GM12801 (cell line): Measurements from ENCODE around the gene PHETA1.

ENCODE experiments used
- CTCF ChIP-seq: IDR thresholded peaks from one replicate; pipeline ENCODE4 v1.5.1; 2011; ENCODE audit warnings: control low read depth; ENCODE audit not compliant: insufficient read length; ENCODE audit errors: extremely low read depth

The PHETA1 gene

DNA sequence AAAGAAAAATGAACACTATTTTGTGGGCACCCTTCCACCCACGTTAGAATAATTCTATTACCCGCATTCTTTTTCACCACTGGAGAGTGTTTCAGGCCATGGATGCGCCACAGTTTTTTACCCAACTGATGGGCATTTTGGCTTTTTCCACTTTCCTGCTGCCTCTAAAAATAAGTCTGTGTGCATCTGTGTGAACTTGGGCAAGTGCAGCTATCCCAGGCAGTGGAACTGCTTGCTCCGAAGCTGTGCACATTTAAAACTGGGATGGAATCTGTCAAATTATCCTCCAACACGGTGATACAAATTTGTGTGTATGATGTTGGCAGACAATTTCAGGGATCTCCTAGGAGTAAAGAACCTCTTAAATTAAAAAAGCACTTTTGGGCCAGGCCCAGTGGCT lies 31.5 kb downstream of the PHETA1 start:
- no peak for TF ChIP-seq CTCF

DNA sequence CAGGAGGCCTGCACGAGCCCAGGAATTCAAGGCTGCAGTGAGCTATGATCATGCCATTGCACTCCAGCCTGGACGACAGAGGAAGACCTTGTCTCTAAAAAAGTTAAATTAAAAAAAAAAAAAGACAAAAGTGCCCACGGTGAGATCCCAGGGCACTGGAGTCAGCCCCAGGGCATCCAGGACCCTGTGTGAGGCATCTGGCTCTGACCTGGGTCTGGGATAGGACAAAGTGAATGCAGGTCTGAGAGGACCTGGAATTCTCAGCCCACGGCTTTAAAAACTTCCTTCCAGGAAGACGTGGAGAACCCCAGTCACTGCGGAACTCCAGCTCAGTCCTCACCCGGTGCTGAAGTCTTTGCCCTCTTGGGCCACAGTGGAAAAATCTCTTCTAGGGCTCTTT lies 33.1 kb downstream of the PHETA1 start:
- no peak for TF ChIP-seq CTCF

GRCh38 chr12:111334393-111334915 lies 34.4 kb downstream of the PHETA1 start:
- no peak for TF ChIP-seq CTCF

GRCh38 chr12:111330800-111331752 lies 37.8 kb downstream of the PHETA1 start:
- no peak for TF ChIP-seq CTCF

DNA sequence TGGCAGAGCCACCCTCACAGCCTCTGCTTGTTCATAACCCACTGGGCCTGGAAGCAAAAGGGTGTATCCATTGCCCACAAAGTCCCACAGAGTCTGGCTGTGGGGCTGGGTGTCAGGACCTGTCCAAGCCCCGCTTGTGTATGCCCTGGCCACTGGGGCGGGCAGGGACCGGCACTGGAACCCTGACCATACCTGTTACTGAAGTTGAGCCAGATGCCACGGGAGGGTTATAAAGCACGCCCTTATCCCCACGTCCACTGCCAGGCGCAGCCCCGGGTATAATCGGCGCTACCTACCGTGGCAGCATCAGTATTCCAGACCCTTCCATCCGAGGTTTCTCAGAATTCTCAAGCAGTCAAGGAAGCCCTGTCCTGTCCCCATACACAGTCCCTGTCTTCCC lies 40.8 kb downstream of the PHETA1 start:
- no peak for TF ChIP-seq CTCF

GRCh38 chr12:111327474-111327873 lies 41.4 kb downstream of the PHETA1 start:
- no peak for TF ChIP-seq CTCF

DNA sequence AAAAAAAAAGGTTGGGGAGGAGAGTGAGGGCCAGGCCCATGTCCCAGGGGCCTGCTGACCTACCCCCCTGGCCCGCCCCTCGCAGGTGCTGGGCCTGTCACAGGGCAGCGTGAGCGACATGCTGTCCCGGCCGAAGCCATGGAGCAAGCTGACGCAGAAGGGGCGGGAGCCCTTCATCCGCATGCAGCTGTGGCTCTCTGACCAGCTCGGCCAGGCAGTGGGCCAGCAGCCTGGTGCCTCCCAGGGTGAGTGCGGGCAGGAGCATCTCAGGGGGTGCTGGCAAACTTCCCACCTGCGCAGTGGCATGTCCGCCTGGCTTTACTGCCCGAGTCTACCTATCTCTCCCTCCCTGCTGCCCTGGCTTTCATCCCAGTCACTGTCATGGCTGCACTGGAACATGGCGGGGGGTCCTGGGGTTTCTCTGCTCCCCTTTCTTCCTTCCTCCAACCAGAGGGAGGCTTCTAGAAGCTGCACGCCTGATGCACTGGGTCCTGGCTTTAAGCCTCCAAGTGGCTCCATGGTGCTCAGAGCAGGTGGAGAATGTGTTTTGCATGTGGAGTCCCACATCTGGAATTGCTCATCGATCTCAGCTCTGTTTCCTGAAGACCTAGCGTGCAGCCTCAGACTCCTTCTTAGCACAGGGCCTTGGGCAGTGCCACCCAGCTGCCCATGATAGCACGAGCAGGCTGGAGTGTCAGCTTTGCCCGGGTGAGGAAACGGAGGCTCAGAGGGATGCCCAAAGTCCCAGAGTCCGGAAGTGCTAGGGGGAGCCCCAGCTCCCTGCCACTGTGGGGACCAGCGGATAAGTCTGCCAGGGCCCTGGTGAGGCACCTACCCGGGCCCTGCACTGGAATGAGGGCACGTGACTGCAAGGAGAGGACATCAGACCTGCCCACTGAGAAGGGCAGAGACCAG lies 46.3 kb downstream of the PHETA1 start:
- no peak for TF ChIP-seq CTCF
